IMR-90 (cell line): ENCODE results near the gene TFRC.

Experiments used
- BHLHE40 ChIP-seq: fragments of 150-350 bp; IDR thresholded peaks from 2 replicates; pipeline ENCODE4 v1.6.1; 2016; ENCODE audit warnings: mild to moderate bottlenecking, low read depth, low read length
- CEBPB ChIP-seq: IDR thresholded peaks from 2 replicates; pipeline ENCODE4 v1.6.1; 2012; ENCODE audit warnings: low read depth, low read length, improper control_type of control experiment
- CHD1 ChIP-seq: IDR thresholded peaks from 2 replicates; pipeline ENCODE4 v1.6.1; 2012; ENCODE audit warnings: low read depth, low read length, improper control_type of control experiment
- CTCF ChIP-seq: conservative IDR thresholded peaks from 2 replicates; pipeline ENCODE4 v1.5.1; 2012; ENCODE audit warnings: mild to moderate bottlenecking, low read depth, low read length, improper control_type of control experiment
- ELK1 ChIP-seq: fragments of 150-350 bp; IDR thresholded peaks from 2 replicates; pipeline ENCODE4 v1.6.1; 2016; ENCODE audit warnings: low read depth, mild to moderate bottlenecking, low read length, moderate library complexity, borderline replicate concordance
- MAFK ChIP-seq: IDR thresholded peaks from 2 replicates; pipeline ENCODE4 v1.6.1; 2012; ENCODE audit warnings: low read depth, low read length, improper control_type of control experiment
- MAZ ChIP-seq: IDR thresholded peaks from 2 replicates; pipeline ENCODE4 v1.6.1; 2012; ENCODE audit warnings: low read depth, mild to moderate bottlenecking, low read length, improper control_type of control experiment, moderate library complexity, borderline replicate concordance
- MXI1 ChIP-seq: IDR thresholded peaks from 2 replicates; pipeline ENCODE4 v1.6.1; 2012; ENCODE audit warnings: low read depth, mild to moderate bottlenecking, low read length, moderate library complexity, borderline replicate concordance
- NFE2L2 ChIP-seq: fragments of 150-350 bp; IDR thresholded peaks from 2 replicates; pipeline ENCODE4 v1.6.1; 2016; ENCODE audit warnings: low read depth, mild to moderate bottlenecking, low read length
- POLR2A ChIP-seq: IDR thresholded peaks from 2 replicates; pipeline ENCODE4 v1.6.1; 2012; ENCODE audit warnings: mild to moderate bottlenecking, low read depth, low read length
- RAD21 ChIP-seq: IDR thresholded peaks from 2 replicates; pipeline ENCODE4 v1.6.1; 2012; ENCODE audit warnings: low read length, improper control_type of control experiment
- RFX5 ChIP-seq: IDR thresholded peaks from 2 replicates; pipeline ENCODE4 v1.8.0; 2012; ENCODE audit warnings: low read depth, mild to moderate bottlenecking, low read length, moderate library complexity
- SMC3 ChIP-seq: fragments of 150-350 bp; IDR thresholded peaks from 2 replicates; pipeline ENCODE4 v1.6.1; 2016; ENCODE audit warnings: low read depth, mild to moderate bottlenecking, antibody characterized with exemption, low read length, moderate library complexity
- TF ChIP-seq, protein P1 (sequence below): fragments of 150-350 bp; IDR thresholded peaks from 2 replicates; pipeline ENCODE4 v1.6.1; 2017; ENCODE audit warnings: mild to moderate bottlenecking, antibody characterized with exemption, low read length, low read depth

- TF ChIP-seq CTCF, result no peak
- TF ChIP-seq RAD21, result no peak
- no peak for TF ChIP-seq MXI1
- TF ChIP-seq, protein P1, sequence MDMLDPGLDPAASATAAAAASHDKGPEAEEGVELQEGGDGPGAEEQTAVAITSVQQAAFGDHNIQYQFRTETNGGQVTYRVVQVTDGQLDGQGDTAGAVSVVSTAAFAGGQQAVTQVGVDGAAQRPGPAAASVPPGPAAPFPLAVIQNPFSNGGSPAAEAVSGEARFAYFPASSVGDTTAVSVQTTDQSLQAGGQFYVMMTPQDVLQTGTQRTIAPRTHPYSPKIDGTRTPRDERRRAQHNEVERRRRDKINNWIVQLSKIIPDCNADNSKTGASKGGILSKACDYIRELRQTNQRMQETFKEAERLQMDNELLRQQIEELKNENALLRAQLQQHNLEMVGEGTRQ, result no peak
- TF ChIP-seq BHLHE40, result no peak
- no peak for TF ChIP-seq MAFK
- TF ChIP-seq MAZ, result no peak
- no peak for TF ChIP-seq NFE2L2
- TF ChIP-seq CHD1, result no peak
- TF ChIP-seq RFX5, result no peak
- no peak for TF ChIP-seq POLR2A
- no peak for TF ChIP-seq CEBPB
- no peak for TF ChIP-seq ELK1
- TF ChIP-seq SMC3, result no peak
Measured at GRCh38 chr3:196009456-196009855, 72.4 kb downstream of the TFRC start.
